ENCODE measurements around the gene ENDOU.
A peak's percentile ranks its signal among the peaks of the same experiment; 100 is the strongest.

ENDOU gene

DNA sequence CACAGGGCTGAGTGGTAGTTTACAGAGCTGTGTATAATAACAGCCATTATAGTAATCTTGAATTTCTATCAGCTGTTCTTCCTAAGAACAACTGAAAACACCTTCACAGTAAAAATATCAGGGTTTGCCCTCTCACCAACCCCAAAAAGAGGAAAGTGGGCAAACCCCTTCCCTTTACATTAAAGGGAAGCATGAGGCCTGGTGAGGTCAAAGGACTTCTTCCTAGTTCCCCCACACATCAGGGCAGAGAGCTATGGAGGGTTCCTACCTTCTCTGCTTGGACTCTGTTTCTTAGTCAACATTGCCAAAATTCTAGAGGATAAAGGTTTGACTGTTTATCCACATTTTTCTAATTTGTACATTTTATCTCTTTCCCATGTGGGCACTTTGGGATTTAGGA lies 15.0 kb downstream of the ENDOU start:
- TF ChIP-seq, protein P1, sequence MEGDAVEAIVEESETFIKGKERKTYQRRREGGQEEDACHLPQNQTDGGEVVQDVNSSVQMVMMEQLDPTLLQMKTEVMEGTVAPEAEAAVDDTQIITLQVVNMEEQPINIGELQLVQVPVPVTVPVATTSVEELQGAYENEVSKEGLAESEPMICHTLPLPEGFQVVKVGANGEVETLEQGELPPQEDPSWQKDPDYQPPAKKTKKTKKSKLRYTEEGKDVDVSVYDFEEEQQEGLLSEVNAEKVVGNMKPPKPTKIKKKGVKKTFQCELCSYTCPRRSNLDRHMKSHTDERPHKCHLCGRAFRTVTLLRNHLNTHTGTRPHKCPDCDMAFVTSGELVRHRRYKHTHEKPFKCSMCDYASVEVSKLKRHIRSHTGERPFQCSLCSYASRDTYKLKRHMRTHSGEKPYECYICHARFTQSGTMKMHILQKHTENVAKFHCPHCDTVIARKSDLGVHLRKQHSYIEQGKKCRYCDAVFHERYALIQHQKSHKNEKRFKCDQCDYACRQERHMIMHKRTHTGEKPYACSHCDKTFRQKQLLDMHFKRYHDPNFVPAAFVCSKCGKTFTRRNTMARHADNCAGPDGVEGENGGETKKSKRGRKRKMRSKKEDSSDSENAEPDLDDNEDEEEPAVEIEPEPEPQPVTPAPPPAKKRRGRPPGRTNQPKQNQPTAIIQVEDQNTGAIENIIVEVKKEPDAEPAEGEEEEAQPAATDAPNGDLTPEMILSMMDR (IDR thresholded peaks at IDR 0.05; ENCODE audit: extremely low read depth, missing control alignments), result no peak
- no peak for DNase-seq (ENCODE audit: low spot score)

DNA sequence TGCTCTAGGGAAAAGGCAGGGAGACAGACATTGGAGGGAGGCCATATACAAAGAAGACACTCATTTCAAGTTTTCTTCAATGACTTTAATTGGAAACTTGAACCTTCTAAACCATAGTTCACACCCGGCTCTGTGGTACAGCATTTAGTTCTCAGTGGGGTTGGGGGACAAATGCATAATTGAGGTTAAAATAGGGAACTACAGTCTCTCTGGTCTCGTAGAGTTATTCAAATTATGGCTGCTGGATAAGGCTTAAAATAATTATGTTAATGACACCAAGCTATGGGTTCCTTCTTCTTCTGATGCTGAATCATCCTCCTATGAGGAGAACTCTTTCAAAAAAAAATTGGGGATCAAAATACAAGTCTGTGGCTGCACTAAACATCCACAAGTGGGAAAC lies 15.6 kb downstream of the ENDOU start:
- no peak for DNase-seq (ENCODE audit: low spot score)
- TF ChIP-seq, protein P1 (IDR thresholded peaks at IDR 0.05; ENCODE audit: extremely low read depth, missing control alignments), result no peak

DNA sequence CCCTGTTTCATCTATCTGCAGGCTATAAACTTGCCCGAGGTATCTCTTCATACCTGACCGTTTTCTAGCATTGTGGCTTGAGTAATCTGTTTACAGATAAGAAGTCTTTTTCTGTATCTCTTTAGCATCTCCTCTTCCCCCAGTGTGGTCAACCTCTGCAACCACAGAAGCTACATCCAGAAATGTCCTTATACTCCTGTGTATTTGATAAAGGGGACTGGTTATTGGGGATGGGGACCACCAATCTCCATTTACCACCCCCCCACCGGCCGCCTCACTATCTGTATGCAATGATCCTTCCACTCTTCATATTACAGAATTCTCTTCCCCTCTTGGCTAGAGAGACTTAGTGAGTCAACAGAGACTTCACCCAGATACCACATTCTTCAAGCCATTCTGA lies 16.1 kb downstream of the ENDOU start:
- TF ChIP-seq, protein P1 (IDR thresholded peaks at IDR 0.05; ENCODE audit: extremely low read depth, missing control alignments), result no peak
- DNase-seq (ENCODE audit: low spot score), result no peak

DNA sequence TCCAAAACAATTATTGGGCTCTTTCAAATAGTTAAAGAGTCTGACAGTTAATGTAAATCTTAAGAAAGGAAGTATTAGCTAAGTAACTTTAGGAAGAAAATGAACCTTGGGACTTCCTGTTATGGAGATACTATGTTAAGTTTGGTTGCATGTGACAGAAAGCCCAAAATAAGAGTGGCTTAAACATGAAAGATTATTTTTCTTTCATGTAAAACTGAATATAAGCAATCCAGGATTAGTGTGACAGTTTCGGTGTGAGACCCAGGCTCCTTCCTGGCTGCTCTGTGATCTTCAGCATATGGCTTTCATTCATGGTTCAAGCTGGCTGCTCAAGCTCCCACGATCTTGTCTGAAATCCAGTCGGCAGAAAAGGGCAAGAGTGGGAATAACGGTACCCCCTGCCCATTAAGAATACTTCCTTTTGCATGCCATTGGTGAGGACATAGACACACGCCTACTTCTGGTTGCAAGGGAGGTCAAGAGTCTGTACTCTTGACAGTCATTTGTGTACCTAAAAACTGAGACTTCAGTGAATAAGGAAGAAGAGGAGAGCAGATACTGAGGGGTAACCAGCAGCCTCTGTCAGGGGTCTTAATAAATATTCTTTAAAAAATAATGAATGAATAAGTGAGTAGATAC lies 17.3 kb downstream of the ENDOU start:
- DNase-seq (ENCODE audit: low spot score), result no peak
- TF ChIP-seq, protein P1 (IDR thresholded peaks at IDR 0.05; ENCODE audit: extremely low read depth, missing control alignments), result no peak

DNA sequence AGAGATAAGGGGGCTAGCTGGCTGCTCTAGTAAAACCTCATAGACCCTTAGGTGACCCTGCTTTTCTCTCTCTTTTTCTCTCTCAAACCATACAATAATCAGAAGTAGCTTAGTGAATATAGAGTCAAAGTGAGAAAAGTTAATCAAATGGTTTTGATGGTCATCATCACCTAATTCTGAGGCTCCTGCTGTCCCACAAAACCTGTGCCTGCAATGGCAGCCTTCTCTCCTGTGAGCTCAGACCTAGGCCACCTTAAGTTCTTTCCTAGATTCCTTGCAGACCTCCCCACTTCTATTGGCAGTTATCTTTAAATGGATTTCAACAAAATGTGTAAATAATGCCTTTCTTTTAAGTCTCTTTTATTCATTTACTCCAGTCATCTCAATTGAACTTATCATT lies 17.9 kb downstream of the ENDOU start:
- DNase-seq (ENCODE audit: low spot score), result no peak

DNA sequence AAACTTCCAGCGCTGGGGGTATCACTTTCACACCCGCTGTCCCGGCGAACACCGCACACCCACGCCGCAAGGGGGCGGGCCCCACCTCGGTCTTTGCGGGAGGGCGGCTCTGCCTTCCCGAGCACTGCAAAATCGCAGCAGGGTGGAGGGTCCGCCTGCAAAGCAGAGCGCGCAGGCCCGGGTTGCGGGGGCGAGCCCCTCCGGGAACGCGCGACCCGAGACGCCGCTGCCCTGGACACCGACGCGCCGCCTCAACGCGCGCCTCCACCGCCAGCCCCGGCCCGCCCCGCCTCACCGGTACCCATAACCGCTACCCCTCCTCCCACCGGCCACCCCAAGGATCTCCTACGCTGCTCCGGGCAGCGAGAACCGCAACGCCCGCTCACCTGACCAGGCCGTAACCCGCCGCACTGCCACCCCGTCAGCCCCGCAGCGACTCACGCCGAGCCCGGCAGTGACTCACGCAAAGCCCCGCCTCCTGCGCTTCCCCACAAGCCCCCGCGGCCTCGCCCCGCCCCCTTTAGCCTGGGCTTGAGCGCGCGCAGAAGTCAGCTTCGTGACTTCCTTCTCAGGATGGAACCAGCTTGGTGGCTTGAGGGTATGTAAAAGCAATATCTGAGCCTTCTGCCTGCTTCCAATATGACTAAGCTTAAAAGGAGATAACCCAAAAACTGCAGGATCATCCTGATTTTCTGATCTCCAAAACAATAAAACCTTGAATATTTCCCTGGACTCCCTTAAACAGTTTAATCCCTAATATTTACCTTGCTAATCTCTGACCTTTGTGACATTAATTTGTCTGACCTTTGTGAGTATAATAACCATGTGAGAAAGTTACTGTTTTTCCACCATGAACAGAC lies 19.5 kb downstream of the ENDOU start, which contains the start of gene RPAP3:
Gene RPAP3 (minus strand): TSS at position 465 of the 860 bp plus-strand sequence. CDS start 3,190 bp downstream, outside the sequence.
- peak; percentile 94 for DNase-seq (ENCODE audit: low spot score)
- TF ChIP-seq, protein P1 (IDR thresholded peaks at IDR 0.05; ENCODE audit: extremely low read depth, missing control alignments), result peak; percentile 65

More for the DNA sequence above, 17.9 kb downstream of the ENDOU start:
- TF ChIP-seq, protein P1 (IDR thresholded peaks at IDR 0.05; ENCODE audit: extremely low read depth, missing control alignments), result no peak

DNA sequence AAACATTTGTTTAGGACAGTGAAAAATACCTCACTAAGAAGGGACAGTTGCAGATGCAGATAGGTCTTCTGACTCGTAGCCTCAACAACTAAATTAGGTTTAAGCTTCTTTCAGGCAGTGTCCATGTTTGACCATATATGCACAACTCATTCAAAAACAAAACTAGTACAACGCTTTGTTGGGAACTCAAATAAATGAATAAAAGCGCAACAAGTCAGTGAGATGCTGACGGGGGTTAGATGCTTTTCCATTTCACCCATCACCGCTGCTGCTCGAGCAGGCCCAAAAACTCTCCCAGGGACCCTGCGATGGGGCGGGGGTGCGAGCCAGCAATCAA lies 20.1 kb downstream of the ENDOU start:
- no peak for DNase-seq (ENCODE audit: low spot score)
- TF ChIP-seq, protein P1 (IDR thresholded peaks at IDR 0.05; ENCODE audit: extremely low read depth, missing control alignments), result no peak

Measured in GM20000 (cell line).